PC-3 (cell line): Measurements from ENCODE around the gene SBNO2. TPM values are rescaled to one million over a fixed set of nuclear protein-coding genes. Genes with fewer than 3 reads are reported as not detected.

Experiments used
- ATAC-seq: fragments of 200-7000 bp; cut with Tn5 transposase; 2 replicates; pipeline ENCODE4 v1.9.1; 2020; ENCODE audit warnings: mild to moderate bottlenecking, moderate library complexity
- BruUV-seq: library from RNA; stranded (reverse); fragments of 400-500 nt; replicated peaks from 2 replicates; lab custom pipeline; 2021; lab: Mats Ljungman, UMichigan
- CTCF ChIA-PET: fragments of 300-600 bp; sonication (Branson Sonifier 250); formaldehyde crosslinking; loops from one replicate; lab custom pipeline; 2022; ENCODE audit warnings: antibody characterized with exemption; lab: Charles Lee
- POLR2A ChIA-PET: fragments of 300-600 bp; sonication (Branson Sonifier 250); formaldehyde crosslinking; loops from one replicate; lab custom pipeline; 2022; ENCODE audit warnings: antibody characterized with exemption; ENCODE audit not compliant: unreplicated experiment; lab: Charles Lee
- DNase-seq: peaks from one replicate; pipeline ENCODE4 v3.0.0-alpha.2; 2015
- H2AFZ ChIP-seq: fragments of 300-600 bp; sonication (generic); 2 replicates; pipeline ENCODE4 v1.6.0; 2016; ENCODE audit warnings: antibody characterized with exemption, low read length
- H3F3A ChIP-seq: fragments of 300-600 bp; sonication (generic); one replicate; pipeline ENCODE4 v1.6.0; 2017; ENCODE audit warnings: antibody characterized with exemption, low read length, control low read depth, mild to moderate bottlenecking; ENCODE audit not compliant: unreplicated experiment
- H3K27ac ChIP-seq: fragments of 300-600 bp; sonication (generic); 2 replicates; pipeline ENCODE4 v1.5.1; 2016; ENCODE audit warnings: mild to moderate bottlenecking, low read length
- H3K27me3 ChIP-seq: fragments of 300-600 bp; sonication (generic); 2 replicates; pipeline ENCODE4 v1.6.1; 2016; ENCODE audit warnings: low read length, mixed read lengths
- H3K36me3 ChIP-seq: fragments of 300-600 bp; sonication (generic); 2 replicates; pipeline ENCODE4 v1.6.1; 2016; ENCODE audit warnings: low read depth, mixed run types, low read length, mixed read lengths
- H3K4me1 ChIP-seq: fragments of 300-600 bp; sonication (generic); 2 replicates; pipeline ENCODE4 v1.5.1; 2016; ENCODE audit warnings: low read length; ENCODE audit not compliant: insufficient read depth
- H3K4me2 ChIP-seq: fragments of 300-600 bp; sonication (generic); 2 replicates; pipeline ENCODE4 v1.6.0; 2016; ENCODE audit warnings: low read length
- H3K4me3 ChIP-seq: fragments of 300-600 bp; sonication (generic); 2 replicates; pipeline ENCODE4 v1.5.1; 2016; ENCODE audit warnings: mild to moderate bottlenecking, low read length, mixed read lengths
- H3K79me2 ChIP-seq: fragments of 300-600 bp; sonication (generic); 2 replicates; pipeline ENCODE4 v1.6.1; 2017; ENCODE audit warnings: low read length, mixed read lengths
- H3K9ac ChIP-seq: fragments of 300-600 bp; sonication (generic); 2 replicates; pipeline ENCODE4 v1.6.0; 2016; ENCODE audit warnings: mild to moderate bottlenecking, low read length
- H3K9me2 ChIP-seq: fragments of 300-600 bp; sonication (generic); replicated peaks from 2 replicates; pipeline ENCODE4 v1.6.1; 2016; ENCODE audit warnings: mixed run types, low read length, mixed read lengths
- H3K9me3 ChIP-seq: fragments of 300-600 bp; sonication (generic); 2 replicates; pipeline ENCODE4 v1.6.1; 2016; ENCODE audit warnings: low read length, mixed read lengths
- H4K20me1 ChIP-seq: fragments of 300-600 bp; sonication (generic); 2 replicates; pipeline ENCODE4 v1.6.1; 2016; ENCODE audit warnings: low read length, mixed read lengths
- CTCF ChIP-seq: fragments of 300-600 bp; sonication (generic); conservative IDR thresholded peaks from 2 replicates; pipeline ENCODE4 v1.5.1; 2017; ENCODE audit warnings: antibody characterized with exemption, low read depth, mild to moderate bottlenecking, low read length
- EZH2 ChIP-seq: fragments of 300-600 bp; sonication (generic); IDR thresholded peaks from one replicate; pipeline ENCODE4 v1.6.1; 2017; ENCODE audit warnings: antibody characterized with exemption, mild to moderate bottlenecking, low read length; ENCODE audit not compliant: unreplicated experiment
- EZH2phosphoT487 ChIP-seq: fragments of 300-600 bp; sonication (generic); IDR thresholded peaks from 2 replicates; pipeline ENCODE4 v1.6.1; 2018; ENCODE audit warnings: mild to moderate bottlenecking, antibody characterized with exemption, low read length, borderline replicate concordance
- intact Hi-C: fragments of 100-400 bp; cut with micrococcal nuclease; formaldehyde crosslinking; loops from 2 replicates; pipeline ENCODE4 v1.9.0; 2023
- total RNA-seq: library from RNA; depleted of rRNA; stranded (reverse); fragments of >200 nt; gene quantifications from 2 replicates; pipeline ENCODE4 v1.2.3, GENCODE V29; 2014

Gene SBNO2
- total RNA-seq, 1 experiment from 2014 or later = 62.4 TPM

GRCh38 chr19:1093811-1094553, 80.1 kb downstream of the SBNO2 start:
- intact Hi-C loops = no loop called here

GRCh38 chr19:1093330-1093729, 80.7 kb downstream of the SBNO2 start:
- H3K9ac ChIP-seq = no peak overlapping the region
- no TSS peak for BruUV-seq
- H3K4me3 ChIP-seq = peak overlapping the region; percentile 93
- no peaks in the 10 kb centered on the region for H3K27me3 ChIP-seq
- ATAC-seq = no peak
- H3K79me2 ChIP-seq = peaks cover 30% of the 10 kb centered on the region
- H3K4me2 ChIP-seq = peak overlapping the region; percentile 98
- intact Hi-C loops = no loop called here
- ChIA-PET POLR2A (no interaction called here), CTCF (no interaction called here)
- H4K20me1 ChIP-seq = peaks cover 10% of the 10 kb centered on the region; the same call in 1 of the 2 replicates
- no peak overlapping the region for H3K27ac ChIP-seq
- H3F3A ChIP-seq = no peaks in the 10 kb centered on the region
- no peak for DNase-seq
- peaks cover 18% of the 10 kb centered on the region for H3K4me1 ChIP-seq
- H2AFZ ChIP-seq = no peak overlapping the region
- no peaks in the 10 kb centered on the region for H3K9me2 ChIP-seq
- TF ChIP-seq CTCF (no peak), EZH2phosphoT487 (no peak), EZH2 (no peak)
- H3K9me3 ChIP-seq = no peaks in the 10 kb centered on the region
- H3K36me3 ChIP-seq = no peaks in the 10 kb centered on the region

More at GRCh38 chr19:1093811-1094553, 80.1 kb downstream of the SBNO2 start:
- TF ChIP-seq CTCF = no peak
- TF ChIP-seq EZH2 = no peak
- TF ChIP-seq EZH2phosphoT487 = no peak
- no peaks in the 10 kb centered on the region for H3K36me3 ChIP-seq
- no peak for DNase-seq
- ATAC-seq = no peak
- no peaks in the 10 kb centered on the region for H3K9me3 ChIP-seq
- H3K79me2 ChIP-seq = peaks cover 30% of the 10 kb centered on the region
- no peak overlapping the region for H3K27ac ChIP-seq
- peaks cover 1% of the 10 kb centered on the region for H3F3A ChIP-seq
- H3K4me3 ChIP-seq = peak overlapping the region; percentile 93
- H3K9me2 ChIP-seq = no peaks in the 10 kb centered on the region
- no TSS peak for BruUV-seq
- H3K9ac ChIP-seq = peak overlapping the region; percentile 91
- no peaks in the 10 kb centered on the region for H3K27me3 ChIP-seq
- no peak overlapping the region for H2AFZ ChIP-seq
- H4K20me1 ChIP-seq = peaks cover 10% of the 10 kb centered on the region; the same call in 1 of the 2 replicates
- ChIA-PET CTCF (no interaction called here), POLR2A (no interaction called here)
- H3K4me2 ChIP-seq = peak overlapping the region; percentile 98
- H3K4me1 ChIP-seq = peaks cover 24% of the 10 kb centered on the region
